ENCODE measurements around the gene FABP7.

The FABP7 gene

DNA sequence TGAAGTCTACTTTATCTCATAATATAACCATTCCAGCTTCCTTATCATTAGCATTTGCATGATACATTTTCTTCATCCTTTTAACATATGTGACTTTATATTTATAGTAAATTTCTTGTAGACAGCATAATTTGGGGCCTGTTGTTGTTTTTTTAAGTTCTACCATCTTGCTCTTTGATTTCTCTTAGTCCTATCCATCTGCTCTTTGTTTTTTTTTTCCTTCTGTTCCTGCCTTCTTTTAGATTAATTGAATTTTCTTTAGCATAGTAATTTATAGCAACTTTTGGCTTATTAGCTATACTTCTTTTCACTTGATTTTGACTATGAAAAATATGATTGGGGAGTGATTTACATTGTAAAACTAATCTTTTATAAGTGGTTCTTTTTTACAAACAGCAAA is 19.2 kb upstream of the FABP7 start:
- DNase-seq: no peak

DNA sequence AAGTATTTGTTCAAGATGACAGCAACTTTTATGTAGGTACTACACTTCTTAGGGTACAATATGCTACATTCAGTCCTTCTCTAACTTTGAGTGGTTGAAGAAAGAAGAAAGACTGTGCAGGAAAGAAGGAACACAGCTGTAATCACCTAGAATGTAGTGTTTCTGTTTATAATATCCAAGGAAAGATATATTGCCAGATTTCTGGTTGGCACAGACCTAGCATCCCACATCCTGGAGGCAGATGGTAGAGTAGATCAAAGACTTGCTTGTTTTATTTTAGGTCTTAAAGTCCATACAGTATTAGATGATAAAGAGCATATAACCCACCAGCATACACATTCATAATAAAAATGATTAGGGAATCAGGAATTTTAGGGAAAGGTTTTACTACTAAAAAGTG is 13.3 kb upstream of the FABP7 start:
- no peak for DNase-seq

GRCh38 chr6:122770835-122771601 is 8.5 kb upstream of the FABP7 start:
- DNase-seq: no peak

GRCh38 chr6:122772724-122773415 is 6.6 kb upstream of the FABP7 start:
- DNase-seq: no peak

- DNase-seq: no peak
Observed at GRCh38 chr6:122775975-122776374, 3.5 kb upstream of the FABP7 start.

DNA sequence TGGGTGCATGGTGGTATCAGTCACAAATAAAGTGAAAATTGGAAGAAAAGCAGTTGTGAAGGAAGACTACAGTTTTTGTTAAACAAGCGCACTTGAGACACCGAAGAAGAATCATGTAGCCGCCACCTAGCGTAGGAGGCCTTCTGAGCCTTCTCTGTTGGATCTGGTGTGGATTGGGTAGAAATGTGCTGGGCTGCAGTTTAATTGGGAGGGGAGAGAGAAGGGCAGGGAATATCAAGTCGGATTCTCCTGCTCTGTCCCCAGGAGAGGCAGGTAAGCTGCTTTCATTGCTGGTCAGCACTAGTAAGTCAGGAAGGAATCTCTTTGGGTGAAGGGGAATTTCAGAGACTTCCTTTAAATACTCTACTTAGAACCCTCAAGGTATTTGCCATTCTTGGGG is 1.2 kb upstream of the FABP7 start:
- DNase-seq: no peak

DNA sequence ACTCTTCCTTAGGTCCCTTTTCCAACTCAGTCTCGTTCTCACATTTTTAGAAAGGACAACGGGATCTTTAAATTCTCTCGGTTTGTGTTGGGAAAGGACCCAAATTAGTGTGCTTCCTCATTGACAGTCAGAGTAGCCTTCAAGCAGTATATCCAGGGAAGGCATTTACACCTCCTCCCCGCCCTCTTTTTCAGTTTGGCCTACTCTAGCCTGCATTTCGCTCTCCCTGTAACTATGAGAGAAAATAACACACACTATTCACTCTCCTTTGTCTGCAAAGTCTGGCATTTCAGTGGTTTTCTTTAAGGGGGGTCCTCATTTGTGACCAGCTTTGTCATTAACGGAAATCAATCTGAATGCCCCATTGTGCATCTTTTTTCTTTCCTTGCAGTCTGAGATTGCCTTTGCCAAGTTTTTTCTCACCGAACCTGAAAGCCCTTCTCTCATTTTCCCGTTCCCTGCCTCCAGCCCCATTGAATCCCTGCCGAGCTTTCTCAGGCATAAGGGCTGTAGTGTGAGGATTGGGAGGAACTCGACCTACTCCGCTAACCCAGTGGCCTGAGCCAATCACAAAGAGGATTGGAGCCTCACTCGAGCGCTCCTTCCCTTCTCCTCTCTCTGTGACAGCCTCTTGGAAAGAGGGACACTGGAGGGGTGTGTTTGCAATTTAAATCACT is 393 bp upstream of the FABP7 start:
- no peak for DNase-seq

- DNase-seq: no peak
Observed at GRCh38 chr6:122780114-122780513, 598 bp downstream of the FABP7 start.

GRCh38 chr6:122781716-122782115 is 2.2 kb downstream of the FABP7 start:
- DNase-seq: no peak

DNA sequence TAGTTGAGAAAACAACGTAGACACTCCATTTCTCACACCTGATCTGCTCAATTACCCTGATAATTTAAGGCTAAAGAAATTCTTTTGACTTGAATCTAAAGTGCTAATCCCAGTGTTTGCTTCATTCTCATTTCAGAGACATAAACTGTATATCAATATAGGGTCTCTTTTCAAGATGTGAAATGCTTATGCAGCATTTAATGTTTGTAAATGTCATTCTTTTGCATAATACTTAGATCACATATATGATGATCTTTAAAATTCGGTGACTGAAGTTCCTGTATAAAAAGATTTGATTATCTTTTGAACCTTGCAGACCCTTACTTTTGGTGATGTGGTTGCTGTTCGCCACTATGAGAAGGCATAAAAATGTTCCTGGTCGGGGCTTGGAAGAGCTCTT is 3.9 kb downstream of the FABP7 start:
- no peak for DNase-seq

- DNase-seq: no peak
Observed at GRCh38 chr6:122785891-122786290, 6.4 kb downstream of the FABP7 start.

GRCh38 chr6:122787721-122788120 is 8.2 kb downstream of the FABP7 start:
- no peak for DNase-seq

DNA sequence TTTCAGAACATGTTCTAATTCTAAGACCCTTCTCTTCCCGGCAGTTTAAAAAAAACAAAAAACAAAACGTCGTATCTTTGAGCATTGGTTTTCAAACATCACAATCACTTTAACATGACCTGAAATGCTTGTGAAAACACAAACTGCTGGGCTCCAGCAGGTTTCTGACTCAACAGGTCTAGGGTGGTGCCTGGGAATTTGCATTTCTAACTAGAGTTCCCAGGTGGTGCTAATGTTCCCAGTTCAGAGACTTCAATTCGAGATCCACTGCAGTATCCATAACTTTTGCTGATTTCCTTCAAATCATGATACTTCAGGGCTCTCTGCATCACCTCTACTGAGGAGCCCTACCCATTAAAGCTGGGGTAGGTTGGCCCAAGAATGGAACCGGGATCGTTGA is 8.7 kb downstream of the FABP7 start:
- no peak for DNase-seq

DNA sequence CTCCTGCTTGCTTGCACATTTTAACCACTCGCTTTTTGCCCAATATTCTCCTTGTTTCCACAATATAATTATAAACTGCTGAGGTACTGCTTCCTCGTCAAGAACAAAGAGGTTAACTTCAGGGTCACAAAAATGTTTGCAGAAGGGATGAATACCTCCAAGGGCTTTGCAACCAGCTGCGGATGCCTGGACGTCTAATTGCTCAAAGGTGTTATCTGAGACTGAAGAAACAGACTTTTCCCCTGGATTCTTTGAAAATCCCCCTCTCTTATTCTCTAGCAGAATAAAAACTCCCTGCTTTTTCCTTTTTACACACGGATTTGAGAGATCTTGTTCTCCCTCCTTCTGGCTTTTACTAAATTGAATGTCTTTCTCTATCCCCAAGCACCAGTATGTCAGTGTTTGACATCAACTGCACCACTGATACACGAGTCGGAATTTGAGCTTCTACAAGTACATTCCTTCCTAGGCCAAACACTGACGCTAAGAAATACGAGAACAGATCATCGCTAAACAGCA is 9.2 kb downstream of the FABP7 start:
- DNase-seq: no peak

DNA sequence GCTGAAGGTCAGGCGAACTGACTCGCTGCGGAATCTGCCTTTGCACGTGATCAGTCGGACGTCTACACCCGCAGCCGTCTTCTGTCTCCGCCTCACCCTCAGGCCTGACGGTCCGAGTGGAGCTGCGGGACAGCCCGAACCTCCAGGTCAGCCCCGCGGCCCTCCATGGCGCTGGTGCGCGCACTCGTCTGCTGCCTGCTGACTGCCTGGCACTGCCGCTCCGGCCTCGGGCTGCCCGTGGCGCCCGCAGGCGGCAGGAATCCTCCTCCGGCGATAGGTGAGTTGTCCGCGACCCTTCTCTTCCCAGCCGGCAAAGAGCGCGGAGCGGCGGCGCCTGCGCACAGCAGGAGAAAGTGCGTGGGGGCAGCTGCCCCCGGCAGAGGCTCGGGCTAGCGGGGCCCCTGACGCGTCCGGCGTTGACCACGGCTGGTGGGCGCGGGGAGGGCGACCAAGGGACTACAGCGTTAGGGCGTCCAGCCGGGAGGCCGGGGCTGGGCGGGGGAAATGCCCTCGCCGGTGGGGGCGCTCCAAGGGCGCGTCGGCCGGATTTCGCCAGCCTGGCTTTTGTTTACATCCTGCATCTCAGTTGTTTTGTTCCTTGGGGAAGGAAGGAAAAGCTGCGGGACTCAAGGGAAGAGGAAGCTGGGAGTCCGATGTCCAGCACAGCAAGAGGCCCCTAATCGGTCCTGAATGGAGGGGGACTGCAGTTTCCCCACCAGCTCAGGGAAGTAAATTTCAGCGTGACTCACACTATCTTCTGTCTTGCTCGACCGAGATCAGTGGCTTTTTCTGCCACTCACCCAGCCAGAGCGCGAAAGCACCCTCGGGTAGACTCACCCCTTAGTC is 9.9 kb downstream of the FABP7 start, which contains the start of gene SMPDL3A:
TSS of gene SMPDL3A (plus strand) at position 77 of the 846 bp plus-strand sequence. CDS start at position 166, 89 bp downstream.
- peak; percentile 3 to 13 for DNase-seq

- DNase-seq: no peak
Observed at GRCh38 chr6:122790028-122790422, 10.5 kb downstream of the FABP7 start.

GRCh38 chr6:122790423-122791309 is 11.2 kb downstream of the FABP7 start:
- no peak for DNase-seq

- DNase-seq: no peak
Observed at GRCh38 chr6:122791310-122791679, 11.8 kb downstream of the FABP7 start.

- DNase-seq: no peak
Observed at GRCh38 chr6:122792766-122793165, 13.2 kb downstream of the FABP7 start.

- no peak for DNase-seq
Observed at GRCh38 chr6:122797537-122797936, 18.0 kb downstream of the FABP7 start.

- no peak for DNase-seq
Observed at GRCh38 chr6:122798099-122798641, 18.7 kb downstream of the FABP7 start.

All from stimulated activated CD4-positive, alpha-beta T cell treated with anti-CD3 and anti-CD28 coated beads, Interleukin-2, amount 100 ng/mL, for 48 hours (primary cell).